Activated CD4-positive, alpha-beta T cell treated with anti-CD3 and anti-CD28 coated beads, Interleukin-2, amount 50 U/mL, for 16 hours (primary cell): Measurements from ENCODE around the gene LRP5.
"Not testable (repeated sequence)": the region's sequence is repeated elsewhere in the genome, so short reads cannot be mapped to it uniquely, and the experiment has no call there.

Experiments used
- DNase-seq: peaks from one replicate; pipeline ENCODE4 v3.0.0-alpha.2; 2020

The LRP5 gene

GRCh38 chr11:68429661-68430060 is 117.3 kb downstream of the LRP5 start:
- no peak for DNase-seq

DNA sequence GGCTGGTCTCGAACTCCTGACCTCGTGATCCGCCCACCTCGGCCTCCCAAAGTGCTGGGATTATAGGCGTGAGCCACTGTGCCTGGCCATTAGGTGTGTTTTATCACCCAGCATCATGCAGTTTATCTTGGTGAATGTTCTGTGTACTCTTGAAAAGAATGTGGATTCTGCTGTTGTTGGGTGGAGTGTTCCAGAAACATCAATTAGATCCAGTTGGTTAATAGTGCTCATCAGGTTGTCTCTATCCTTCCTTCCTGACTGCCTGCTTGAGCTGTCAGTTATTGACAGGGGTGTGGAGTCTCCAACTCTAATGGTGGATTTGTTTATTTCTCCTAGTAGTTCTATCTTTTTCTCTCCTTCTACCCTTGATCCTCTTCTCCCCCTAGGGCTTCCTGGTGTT is 118.0 kb downstream of the LRP5 start:
- DNase-seq: no peak

DNA sequence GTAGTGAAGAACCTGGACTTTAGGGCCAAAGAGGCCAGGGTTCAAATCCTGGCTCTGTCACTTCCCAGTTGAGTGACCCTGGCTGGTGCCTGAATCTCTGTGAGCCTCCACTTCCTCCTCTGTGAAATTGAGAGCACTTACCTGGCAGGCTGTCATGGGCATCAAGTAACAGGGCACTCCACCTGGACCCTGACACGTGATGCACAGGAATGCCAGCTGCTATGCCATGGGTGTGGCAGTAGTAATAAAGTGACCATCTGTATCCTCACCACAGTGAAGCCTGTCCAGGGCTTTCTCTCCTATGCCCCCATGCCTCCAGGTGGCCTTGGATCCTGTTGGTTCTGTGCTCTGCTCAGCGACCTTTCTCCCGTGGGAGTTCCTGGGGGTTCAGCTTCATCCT is 118.4 kb downstream of the LRP5 start:
- DNase-seq: no peak

DNA sequence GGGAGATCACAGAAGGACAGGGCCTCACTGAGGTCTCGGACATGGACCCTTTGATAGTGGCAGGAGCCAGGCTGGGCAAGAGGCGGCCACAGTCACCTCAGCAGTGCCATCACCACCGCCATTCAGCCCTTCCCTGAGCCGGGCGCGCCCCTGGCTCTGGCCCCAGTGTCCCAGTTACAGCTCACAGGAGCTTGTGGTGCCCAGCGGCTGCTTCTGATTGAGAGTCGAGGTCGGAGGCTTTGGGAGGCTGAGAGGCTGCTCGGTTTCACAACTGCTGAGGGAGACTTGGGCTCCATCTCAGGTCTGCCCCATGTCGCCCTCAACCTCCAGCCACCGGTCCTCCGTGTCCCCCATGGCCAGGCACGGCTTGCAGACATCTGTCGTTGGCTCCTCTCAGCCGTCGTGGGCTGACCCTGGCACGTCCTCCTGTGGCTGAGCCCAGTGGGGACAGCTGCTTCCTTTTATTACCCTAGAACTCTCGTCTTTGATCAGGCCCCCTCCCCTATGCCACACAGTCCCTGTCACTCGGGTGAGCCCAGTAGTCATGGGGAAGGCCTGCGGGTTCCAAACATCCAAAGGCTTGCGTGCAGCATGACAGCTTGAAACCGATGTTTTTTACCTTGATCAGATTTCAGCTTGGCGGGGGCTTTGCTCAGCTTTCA is 119.7 kb downstream of the LRP5 start:
- DNase-seq: no peak

DNA sequence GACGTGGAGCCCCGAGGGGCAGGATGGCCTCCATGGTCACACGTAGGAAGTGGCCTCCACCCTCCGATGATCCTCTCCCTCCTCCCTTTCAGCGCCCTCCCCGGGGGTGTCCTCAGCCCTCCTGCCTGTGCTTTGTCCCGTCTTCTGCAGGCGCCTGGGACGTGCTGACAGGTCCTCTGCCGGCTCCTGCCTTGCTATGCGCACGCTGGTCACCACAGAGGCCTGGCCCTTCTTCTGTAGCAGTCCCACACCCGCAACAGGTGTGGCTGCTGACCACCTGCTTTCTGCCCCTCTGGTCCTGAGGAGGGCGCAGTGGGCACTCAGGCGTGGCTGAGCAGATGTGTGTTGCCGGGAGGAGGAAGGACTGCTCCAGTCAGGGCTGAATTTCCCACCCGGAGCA is 120.5 kb downstream of the LRP5 start:
- DNase-seq: no peak

GRCh38 chr11:68433541-68433940 is 121.2 kb downstream of the LRP5 start:
- no peak for DNase-seq

DNA sequence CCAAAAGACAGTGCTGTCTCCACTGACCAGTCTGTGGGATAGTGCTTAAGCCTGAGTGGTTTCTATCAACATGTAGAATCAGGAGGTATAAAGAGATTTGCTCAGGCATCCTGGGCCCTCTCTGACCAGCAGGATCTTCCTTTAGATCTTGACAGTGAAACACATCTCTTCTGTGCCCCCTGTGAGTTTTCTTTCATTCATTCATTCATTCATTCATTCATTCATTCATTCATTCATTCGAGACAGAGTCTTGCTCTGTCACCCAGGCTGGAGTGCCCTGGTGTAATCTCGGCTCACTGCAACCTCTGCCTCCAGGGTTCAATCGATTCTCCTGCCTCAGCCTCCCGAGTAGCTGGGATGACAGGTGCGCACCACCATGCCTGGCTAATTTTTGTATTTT is 121.8 kb downstream of the LRP5 start:
- DNase-seq: not testable (repeated sequence)

GRCh38 chr11:68436162-68436888 is 123.9 kb downstream of the LRP5 start:
- no peak for DNase-seq

- DNase-seq: no peak
These were observed 124.9 kb downstream of the LRP5 start for GRCh38 chr11:68436985-68437926.

- DNase-seq: no peak
These were observed 125.7 kb downstream of the LRP5 start for GRCh38 chr11:68437927-68438657.

GRCh38 chr11:68438658-68439259 is 126.4 kb downstream of the LRP5 start:
- no peak for DNase-seq

DNA sequence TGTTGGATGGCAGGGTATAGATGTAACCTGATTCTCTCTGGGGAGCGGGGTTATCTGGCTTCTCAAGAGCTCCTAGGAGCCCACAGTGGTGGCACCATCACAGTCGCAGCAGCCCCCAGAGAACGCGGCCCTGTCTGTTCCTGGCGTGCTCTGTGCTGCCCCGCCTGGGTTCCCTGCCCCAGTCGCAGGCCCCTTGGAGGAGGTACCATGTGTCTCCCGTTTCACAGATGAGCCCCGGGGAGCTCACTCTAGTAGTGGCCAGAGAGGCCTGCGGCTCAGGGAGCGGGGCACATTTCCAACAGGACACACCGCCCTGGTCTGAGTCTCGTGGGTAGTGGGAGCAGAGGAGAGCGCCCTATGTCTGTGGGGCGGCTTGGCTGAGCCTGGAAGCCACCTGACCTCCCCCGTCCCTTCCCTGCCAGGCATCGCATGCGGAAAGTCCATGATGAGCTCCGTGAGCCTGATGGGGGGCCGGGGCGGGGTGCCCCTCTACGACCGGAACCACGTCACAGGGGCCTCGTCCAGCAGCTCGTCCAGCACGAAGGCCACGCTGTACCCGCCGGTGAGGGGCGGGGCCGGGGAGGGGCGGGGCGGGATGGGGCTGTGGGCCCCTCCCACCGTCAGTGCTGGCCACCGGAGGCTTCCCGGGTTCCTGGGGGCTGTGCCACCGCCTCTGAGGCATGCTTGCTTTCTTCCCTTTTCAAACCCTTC is 127.1 kb downstream of the LRP5 start:
- DNase-seq: no peak

GRCh38 chr11:68440224-68440623 is 127.8 kb downstream of the LRP5 start:
- DNase-seq: no peak

DNA sequence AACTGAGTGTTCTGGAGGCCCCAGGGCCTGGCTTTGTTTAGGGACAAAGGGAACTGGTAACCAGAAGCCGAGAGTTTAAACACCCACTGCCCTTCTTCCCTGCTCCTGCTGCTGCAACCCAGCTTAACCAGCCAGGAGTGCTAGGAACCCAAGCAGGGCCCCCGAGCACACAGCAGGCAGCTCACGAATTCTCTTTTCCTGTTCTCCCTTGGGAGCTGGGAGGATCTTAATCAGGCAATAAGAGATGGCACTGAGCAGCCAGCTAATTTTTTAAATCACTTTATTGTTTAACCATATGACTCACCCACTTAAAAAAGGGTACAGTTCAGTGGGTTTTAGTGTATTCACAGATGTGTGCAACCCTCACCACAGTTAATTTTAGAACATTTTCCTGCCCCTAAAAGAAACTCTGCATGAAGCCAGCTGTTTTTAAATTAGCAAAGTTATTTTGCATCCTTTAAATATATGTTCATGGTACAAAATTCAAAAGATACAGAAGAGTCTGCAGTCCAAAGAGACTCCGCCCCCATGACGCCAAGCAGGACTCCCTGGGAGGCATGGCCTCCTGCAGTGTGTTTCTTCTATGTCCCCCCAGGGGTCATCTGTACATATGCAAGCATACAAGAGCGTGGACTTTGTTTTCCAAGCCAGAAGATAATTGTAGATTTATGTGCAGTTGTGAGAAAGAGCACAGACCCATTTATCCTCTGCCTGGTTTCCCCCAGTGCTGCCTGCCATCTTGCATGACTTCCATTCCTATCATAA is 129.3 kb downstream of the LRP5 start:
- DNase-seq: no peak

GRCh38 chr11:68442433-68442832 is 130.0 kb downstream of the LRP5 start:
- no peak for DNase-seq

DNA sequence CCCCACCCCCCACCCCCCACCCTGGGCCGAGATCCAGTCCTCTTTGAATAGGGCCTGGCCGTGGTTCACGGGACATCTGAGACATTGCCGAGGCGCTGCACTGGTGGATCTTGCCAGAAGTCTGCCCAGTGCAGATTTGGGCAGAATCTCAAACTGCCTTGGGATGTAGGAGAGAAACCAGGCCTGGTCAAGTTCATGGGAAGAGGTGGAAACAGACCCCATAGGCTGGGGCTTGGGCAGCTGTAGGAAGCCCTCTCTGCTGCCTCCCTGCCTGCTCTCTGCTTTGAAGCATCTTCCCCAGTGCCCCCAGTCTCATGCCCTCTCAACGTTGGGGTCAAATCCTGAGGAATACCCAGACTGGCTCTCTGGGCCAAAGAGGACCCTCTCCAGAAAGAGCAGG is 132.2 kb downstream of the LRP5 start:
- DNase-seq: no peak

GRCh38 chr11:68445531-68446035 is 133.2 kb downstream of the LRP5 start:
- DNase-seq: no peak

- DNase-seq: no peak
These were observed 133.8 kb downstream of the LRP5 start for GRCh38 chr11:68446046-68446725.

- peak; percentile 80 for DNase-seq
These were observed 134.8 kb downstream of the LRP5 start for GRCh38 chr11:68447015-68447801.
